NCI-H2107 treated with DMSO at 0.1 percent for 48 hours (cell line): ENCODE measurements around the gene BLNK.
"Not testable (repeated sequence)": the region's sequence is repeated elsewhere in the genome, so short reads cannot be mapped to it uniquely, and the experiment has no call there.

Experiments
- DNase-seq: peaks from one replicate; lab custom pipeline; 2025; ENCODE audit not compliant: unreplicated experiment; lab: John Stamatoyannopoulos, UW

The BLNK gene

DNA sequence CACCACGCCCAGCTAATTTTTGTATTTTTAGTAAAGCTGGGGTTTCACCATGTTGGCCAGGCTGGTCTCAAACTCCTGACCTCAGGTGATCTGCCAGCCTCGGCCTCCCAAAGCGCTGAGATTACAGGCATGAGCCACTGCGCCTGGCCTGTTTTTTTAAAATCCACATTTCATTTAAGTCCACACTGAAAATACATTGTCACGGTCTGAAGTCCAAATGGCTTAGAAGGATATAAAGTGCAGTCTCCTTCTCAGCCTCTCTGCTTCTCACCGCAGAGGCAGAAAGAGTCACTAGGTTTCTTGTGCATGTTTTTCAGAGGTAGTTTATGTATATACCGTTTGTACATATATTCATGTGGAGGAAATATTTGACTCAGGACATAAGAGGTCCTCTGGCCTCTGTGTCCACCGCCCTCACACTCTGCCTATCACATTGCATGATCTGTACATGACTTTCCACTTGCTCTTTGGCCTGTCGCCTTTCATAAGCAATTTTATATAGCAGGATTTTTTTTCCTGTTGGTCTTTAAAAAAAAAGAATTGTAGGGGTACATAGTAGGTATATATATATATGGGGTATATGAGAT lies 42.9 kb downstream of the BLNK start:
- DNase-seq = no peak

DNA sequence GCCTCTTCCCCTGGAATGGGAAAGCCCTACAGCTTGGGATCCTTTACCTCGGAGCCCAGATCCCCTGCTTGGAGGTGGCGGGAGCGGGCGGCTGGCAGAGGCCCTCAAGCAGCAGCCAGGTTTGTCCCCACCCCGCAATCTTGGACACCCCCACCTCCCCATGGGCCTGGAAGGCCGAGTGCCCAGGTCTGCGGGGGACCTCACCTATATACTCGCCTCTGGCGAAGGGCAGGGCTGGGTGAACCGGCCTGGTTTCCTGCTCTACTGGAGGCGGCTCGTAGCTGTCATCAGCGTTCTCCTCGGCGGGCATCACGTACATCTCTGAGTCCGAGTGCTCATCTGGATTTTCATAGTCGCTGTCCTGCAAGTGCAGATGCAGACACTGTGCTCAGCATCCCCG lies 44.2 kb downstream of the BLNK start:
- DNase-seq = no peak

DNA sequence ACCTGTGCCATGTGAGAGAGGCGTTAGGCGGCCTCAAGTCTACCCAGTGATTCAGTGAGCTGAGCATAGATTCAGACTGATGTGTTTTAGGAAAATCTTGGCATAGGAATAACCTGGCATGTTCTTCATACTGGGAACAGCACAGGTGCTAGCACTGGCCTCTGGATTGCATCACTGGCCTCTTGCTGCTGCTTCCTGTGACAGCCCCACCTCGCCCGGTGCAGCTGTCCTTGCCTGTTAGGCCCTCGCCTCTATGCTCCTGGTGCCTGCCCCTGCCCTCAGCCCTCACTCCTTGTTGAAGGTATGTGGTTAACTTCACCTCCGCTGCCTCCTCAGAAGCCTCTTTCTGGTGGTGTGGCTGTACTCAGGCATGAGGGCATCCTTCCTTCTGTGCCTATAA lies 46.2 kb downstream of the BLNK start:
- no peak for DNase-seq

DNA sequence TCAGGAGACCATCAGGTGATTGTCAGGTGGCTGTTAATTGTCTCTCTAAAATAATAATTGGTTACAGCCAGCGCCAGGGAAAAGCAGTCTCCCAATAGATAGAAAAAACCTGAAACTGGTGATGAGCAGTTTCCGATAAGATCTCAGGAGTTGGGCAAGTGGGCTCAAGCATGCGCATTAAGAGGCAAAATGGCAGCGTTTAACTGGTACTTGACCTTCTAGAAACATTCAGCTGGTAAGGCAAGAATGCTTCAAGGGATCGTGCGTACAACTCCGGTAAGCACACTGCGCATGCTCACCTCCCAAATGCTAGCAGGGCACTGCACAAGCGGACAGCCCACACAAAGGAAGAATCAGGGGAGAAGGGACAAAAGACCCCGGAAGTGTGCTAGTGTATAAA lies 48.5 kb downstream of the BLNK start:
- DNase-seq = no peak

DNA sequence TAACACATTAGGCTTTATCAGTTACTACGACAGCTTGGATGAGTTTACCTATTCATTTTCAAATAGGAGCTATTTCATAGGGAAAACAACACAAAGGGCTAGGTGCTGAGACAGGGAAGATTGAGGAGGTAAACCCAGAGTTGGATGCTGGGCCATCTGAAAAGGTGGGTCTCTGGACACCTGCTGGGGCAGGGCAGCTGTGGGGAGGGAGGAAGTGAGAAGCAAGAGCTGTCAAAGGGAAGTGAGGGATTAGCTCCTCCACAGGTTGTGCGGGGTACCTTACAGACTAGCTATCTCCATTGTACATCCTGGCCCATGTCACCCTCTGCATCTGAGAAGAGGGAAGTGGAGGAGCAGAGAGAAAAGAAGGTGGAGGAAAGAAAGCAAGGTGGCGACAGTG lies 48.9 kb downstream of the BLNK start:
- no peak for DNase-seq

DNA sequence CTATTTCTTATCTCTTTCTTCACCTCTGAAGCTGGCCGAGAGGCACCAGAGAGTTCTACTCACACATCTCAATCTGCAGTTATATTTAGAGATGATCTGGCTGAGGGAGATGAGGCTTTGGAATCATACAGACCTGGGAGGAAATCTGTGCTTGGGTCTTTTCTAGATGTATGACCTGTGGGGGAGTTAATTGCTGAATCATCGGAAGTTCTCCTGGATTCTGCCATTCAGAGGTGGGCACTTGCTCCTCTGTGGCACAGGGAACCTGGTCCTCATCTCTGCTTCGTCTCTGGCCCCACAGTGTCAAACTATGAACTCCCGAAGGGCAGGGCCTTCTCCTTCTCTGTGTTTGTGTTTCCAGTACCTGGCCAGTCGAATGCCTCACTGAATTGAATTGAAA lies 52.5 kb downstream of the BLNK start:
- no peak for DNase-seq

DNA sequence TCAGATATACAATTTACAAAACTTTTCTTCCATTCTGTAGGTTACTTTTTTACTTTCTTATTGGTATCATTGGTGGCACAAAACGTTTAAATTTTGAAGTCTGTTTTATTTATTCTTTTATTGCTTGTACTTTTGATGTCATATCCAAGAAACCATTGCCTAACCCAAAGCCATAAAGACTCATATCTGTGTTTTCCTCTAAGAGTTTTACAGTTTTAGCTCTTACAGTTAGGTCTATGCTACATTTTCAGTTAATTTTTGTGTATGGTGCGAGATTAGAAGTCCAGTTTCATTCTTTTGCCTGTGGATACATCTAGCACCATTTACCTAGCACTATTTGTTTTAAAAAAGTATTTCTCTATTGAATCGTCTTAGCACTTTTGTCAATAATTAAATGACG lies 53.7 kb downstream of the BLNK start:
- no peak for DNase-seq

DNA sequence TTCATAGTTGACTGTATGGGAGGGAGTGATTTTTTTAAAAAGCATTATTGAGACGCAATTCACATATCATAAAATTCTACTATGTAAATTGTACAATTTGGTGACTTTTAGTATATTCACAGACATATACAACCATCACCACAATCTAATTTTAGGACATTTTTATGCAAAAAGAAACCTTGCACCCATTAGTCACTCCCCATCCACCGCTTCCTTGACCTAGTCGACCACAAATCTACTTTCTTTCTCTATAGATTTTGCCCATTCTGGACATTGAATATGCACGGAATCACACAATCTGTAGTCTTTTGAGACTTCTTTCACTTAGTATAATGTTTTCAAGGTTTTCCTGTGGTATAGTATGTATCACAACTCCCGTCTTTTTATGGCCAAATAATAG lies 54.6 kb downstream of the BLNK start:
- no peak for DNase-seq

DNA sequence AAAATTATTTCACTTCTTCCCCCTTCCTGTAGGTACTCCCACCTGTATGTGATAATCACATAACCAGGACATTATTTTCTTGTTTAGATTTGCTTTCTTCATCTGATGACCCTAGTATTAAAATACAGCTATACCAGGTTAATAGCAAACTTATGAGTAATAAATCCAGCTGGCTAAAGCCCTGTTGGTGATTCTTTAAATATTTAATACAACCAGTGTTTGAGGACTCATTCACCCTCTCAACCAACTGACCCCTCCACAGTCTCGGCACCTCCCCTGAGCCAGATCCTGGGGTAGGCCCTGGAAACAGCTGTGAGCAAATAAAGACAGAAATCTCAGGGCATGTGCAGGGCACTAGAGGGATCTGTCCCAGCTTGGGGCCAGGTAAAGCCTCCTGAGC lies 58.5 kb downstream of the BLNK start:
- DNase-seq = no peak

DNA sequence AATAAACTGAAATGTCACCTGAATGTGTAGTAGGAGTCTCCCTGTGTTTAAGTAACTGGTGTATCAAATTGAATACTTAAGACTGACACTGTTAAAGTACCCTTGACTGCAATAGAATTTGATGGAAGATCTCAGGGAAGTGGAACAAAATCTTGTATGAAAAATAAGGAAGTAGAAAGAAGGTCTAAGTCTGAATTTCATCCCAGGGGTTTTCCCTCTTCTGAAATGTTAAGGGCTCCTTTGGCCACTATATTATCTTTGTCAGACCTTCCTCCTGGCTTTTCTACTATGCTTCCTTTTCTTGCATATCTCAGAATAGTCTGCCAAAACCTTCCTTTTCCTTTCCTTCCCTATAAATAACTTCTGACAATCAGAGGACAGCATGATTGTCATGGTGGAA lies 59.6 kb downstream of the BLNK start:
- no peak for DNase-seq

DNA sequence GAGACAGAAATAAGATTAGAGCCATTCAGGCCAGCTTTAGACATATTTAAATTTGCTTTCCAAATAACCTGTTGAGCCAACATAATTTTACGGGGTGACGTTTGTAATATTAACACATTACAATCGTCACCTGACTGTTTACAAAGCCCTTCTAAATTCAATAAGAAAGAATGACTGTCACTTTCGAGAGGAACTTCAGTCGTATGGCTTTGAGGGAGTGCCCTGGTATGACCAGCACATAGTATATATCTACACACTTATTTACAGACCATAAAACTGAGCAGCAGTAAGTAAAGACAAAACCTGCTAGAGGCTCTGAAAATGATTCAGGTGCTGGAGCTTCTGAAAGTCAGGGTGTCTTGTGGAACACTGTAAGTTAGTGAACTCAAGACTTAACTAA lies 62.4 kb downstream of the BLNK start:
- DNase-seq = no peak

DNA sequence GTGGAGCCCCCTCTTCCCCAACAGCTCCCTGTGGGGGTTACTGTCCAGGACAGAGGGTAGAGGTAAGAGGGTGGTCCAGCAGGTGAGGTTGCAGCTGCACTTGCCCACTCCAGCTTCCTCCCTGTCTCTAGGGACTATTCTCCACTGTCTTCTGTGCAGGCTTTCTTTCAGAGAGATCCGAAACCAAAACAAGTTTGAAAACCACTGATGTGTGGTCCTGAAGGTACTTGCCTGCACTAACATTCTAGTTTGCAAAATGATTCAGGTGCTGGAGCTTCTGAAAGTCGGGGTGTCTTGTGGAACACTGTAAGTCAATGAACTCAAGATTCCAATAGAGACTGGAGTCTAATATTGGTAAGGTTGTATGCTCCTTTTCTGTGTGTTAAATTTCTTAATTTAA lies 63.1 kb downstream of the BLNK start:
- no peak for DNase-seq

DNA sequence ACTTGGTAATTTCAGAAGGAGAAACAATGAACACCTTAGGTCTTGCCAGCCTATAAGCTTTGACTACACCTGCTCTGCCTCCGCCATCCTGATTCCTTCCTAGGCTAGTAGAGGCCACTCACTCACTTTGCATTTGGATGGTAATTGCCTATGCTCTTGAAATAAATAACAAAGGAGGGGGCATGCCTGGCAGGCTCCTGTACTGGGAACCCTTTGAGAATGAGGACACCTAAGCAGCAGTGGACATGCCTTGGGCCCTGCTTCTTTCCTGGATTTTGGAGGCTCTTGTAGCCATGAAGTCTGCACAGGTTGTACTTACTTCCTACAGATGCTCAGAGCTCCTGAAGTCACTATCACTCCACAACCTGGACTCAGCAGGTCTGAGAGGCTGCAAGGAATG lies 65.8 kb downstream of the BLNK start:
- DNase-seq = no peak

DNA sequence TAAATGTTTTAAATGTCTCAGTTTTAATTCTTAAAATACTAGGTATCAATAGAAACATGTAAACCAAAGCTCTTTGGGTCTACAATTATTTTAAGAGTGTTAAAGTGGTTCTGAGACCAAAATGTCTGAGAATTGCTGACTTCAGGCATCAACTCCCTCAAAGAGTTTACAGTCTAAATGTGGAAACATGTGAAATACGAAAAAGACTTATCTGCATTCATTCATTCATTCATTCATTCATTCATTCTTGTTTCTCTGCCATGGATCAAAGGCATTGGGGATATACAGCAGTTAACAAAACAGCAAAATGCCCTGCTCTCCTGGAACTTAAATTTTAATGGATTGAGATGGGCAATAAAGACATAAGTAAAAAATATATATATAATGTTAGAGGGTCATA lies 69.8 kb downstream of the BLNK start:
- DNase-seq = no peak

DNA sequence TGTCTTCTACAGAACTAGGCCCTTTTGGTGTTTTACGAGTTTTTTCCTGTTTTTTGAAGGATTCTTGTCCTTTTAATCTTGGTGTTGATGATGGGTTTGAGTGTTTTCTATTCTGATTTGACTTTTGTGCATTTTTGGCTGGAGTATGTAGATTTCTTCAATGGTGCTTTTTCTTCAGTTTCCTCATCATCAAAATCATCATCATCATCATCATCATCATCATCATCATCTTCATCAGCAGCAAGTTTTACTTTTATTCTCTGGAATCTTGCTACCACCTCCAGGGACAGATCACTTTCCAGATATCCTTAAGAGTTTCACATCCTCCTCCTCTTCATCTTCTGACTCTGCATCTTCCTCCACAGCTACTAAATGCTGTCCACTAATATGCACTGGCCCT lies 81.9 kb downstream of the BLNK start:
- DNase-seq = not testable (repeated sequence)

DNA sequence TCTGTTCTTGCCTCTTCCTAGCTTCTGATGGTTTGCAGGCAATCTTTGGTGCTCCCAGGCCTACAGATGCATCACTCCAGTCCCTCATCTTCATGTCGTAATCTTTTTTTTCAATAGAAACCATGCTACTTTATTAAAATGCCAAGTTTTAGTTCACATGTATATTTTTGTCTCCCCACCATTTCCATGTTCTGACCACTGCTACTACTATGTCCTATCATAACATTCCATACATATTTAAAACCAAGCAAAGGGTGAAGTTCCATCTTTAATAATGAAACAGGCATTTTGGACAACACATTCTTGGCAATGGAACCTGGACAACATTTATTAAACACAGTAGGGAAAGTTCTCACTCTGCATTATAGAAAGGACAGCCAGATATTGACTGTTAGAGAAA lies 82.5 kb downstream of the BLNK start:
- no peak for DNase-seq

DNA sequence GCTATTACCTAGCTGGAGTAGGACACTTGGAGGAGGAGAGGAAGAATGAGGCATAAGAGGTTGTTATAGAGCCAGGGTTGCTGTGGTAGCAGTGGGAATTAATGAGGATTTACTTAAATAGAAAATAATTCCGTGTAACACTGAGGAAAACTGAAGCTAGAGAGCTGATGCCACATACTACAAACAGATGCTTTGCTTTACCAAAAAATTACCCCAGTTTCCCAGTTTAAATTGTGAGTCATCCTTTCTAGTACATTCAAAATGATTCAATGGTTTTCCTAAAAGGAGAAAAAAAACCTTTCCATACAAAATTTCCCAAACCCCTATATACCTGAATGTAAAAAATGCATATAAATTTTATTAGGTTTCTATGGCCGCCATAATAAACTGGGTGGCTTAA lies 82.9 kb downstream of the BLNK start:
- DNase-seq = no peak

DNA sequence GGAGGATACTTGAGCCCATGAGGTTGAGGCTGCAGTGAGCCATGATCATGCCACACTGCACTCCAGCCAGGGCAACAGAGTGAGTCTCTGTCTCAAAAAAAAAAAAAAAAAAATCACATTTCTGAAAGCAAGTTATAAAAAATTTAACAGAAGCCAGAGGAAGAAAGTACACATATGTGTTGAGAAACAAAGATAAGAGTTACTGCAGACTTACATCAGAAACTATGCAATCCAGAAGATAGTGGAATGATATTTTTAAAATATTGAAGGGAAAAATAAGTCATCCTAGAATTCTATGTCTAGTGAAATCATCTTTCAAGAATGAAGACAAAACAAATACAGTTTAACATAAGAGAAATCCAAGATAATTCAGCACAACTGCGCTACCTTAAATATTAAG lies 94.4 kb downstream of the BLNK start:
- no peak for DNase-seq

DNA sequence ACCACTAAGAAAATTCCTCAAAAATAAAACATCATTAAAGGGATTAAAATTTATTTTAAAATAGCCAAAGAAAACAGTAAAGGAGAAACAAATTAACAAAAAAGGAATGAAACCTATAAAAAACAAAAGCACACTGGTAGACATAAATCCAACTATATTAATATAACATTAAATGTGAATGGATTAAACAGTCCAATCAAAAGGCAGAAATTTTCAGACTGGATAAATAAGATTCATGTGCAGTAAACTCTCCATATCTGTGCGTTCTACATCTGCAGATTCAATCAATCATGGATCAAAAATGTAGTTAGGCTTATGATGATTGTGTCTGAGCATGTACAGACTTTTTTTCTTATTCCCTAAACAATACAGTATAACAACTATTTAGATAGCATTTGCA lies 98.7 kb downstream of the BLNK start:
- no peak for DNase-seq

DNA sequence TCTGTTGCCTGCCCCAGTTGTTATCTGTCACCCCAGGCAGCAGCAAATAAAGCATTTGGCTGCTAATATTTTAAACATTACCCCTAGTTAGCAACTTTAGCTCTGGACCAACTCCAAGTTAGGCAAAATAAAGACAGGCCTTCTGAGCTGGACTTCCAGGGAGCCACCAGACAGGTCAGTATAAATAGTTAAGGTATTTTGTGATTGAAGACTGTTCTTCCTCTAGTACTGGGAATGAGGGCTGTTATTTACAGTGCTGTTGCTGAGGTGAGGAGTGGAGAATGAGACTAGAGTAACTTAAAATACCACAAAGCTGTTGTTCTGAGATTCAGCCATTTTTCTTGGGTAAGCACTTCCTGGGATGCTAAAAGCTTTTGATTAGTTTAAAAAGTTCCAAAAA lies 101.1 kb downstream of the BLNK start:
- no peak for DNase-seq

DNA sequence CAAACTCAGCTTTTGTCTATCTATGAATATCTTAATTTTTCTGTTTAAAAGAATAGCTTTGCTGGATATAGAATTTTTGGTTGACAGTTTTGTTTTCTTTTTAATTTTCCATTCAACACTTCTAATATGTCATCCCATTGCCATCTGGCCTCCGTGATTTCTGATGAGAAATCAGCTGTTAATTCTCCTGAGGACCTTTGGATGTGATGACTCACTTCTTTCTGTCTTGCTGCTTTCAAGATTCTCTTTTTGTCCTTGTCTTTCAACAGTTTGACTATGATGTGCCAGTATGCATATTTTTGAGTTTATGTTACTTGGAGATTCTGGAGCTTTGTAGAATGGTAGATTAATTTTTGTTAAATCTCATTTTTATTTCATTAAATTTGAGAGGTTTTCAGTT lies 102.8 kb downstream of the BLNK start:
- no peak for DNase-seq

DNA sequence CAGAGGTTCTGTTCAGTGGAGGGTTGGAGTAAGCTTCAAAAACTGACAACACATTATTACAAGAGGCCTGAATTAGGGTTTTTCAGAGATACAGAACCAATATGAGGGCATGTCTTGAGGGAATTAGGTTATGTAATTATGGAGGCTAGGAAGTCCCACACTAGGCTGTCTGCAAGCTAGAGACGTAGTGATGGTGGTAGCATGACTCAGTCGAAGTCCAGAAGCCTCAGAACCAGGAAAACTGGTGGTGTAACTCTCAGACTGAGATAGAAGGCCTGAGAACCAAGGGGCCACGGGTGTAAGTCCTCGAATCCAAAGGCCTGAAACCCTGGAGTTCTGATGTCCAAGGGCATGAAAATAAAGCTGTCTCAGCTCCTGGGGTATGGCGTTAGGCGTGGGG lies 105.6 kb downstream of the BLNK start:
- DNase-seq = no peak

DNA sequence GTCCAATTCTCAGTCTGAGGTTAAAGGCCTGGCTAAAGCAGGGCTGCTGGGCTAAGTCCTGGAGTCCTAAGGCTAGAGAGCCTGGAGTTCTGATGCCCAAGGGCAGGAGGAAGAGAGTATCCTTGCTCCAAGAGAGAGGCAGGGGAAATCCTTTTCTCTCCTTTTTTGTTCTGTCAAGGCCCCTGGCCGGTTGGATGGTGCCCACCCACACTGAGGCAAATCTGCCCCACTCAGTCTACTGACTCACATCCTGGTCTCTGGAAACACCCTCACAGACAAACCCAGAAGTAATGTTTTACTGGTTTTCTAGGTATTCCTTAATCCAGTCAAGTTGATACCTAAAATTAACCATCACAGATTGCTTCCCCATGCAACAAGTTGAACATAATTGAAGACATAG lies 118.3 kb downstream of the BLNK start:
- DNase-seq = no peak

DNA sequence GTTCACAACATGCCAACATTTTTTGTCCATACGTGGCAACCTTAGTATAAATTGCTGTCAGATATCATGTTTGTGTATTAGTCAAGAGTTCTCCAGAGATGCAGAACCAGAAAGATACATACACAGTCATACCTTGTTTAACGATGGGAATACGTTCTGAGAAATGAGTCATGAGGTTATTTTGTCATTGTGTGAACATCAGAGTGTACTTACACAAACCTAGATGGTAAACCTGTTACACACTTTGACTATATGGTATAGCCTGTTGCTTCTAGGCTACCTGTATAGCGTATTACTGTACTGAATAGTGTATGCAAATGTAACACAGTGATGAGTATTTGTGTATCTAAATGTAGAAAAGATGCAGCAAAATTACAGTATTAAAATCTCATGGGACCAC lies 118.9 kb downstream of the BLNK start:
- DNase-seq = no peak
